HL-60 (cell line): ENCODE results near the gene MAP2K6.

Source experiments
- DNase-seq, 2 experiments: peaks; one replicate each; pipeline ENCODE4 v3.0.0-alpha.2; 2010 to 2020; ENCODE audit warnings: low read depth in 1 of 2, low spot score in 1 of 2
- H3K27ac ChIP-seq: fragments of 250-450 bp; sonication (Bioruptor Pico); replicated peaks from 2 replicates; pipeline ENCODE4 v1.5.1; 2020; ENCODE audit warnings: mild to moderate bottlenecking, moderate library complexity
- H3K27me3 ChIP-seq: fragments of 250-450 bp; sonication (Bioruptor Pico); 2 replicates; pipeline ENCODE4 v1.5.1; 2021; ENCODE audit warnings: mild to moderate bottlenecking, moderate library complexity; ENCODE audit not compliant: insufficient read depth, poor library complexity, severe bottlenecking
- H3K4me3 ChIP-seq: replicated peaks from 2 replicates; pipeline ENCODE4 v1.5.1; 2011; ENCODE audit warnings: mild to moderate bottlenecking, control low read depth, low read length; ENCODE audit not compliant: insufficient read depth
- CTCF ChIP-seq: IDR thresholded peaks from one replicate; pipeline ENCODE4 v1.5.1; 2011; ENCODE audit warnings: low read length, control low read depth, inconsistent platforms; ENCODE audit not compliant: insufficient read depth
- GABPA ChIP-seq: IDR thresholded peaks from 2 replicates; pipeline ENCODE4 v1.6.1; 2012; ENCODE audit warnings: low read depth
- POLR2AphosphoS5 ChIP-seq: IDR thresholded peaks from 2 replicates; pipeline ENCODE4 v1.6.1; 2012; ENCODE audit warnings: low read depth
- REST ChIP-seq: IDR thresholded peaks from 2 replicates; pipeline ENCODE4 v1.6.1; 2012; ENCODE audit warnings: low read depth; ENCODE audit not compliant: insufficient replicate concordance
- SPI1 ChIP-seq: IDR thresholded peaks from 2 replicates; pipeline ENCODE4 v1.6.1; 2012; ENCODE audit warnings: low read depth, mild to moderate bottlenecking, borderline replicate concordance

Gene MAP2K6

GRCh38 chr17:69588316-69588715, 173.8 kb downstream of the MAP2K6 start:
- Histone ChIP-seq H3K27me3 (no peaks in the 10 kb centered on the region), H3K4me3 (no peak overlapping the region), H3K27ac (no peak overlapping the region)
- no peak for DNase-seq
- no peak for TF ChIP-seq CTCF
- no peak for TF ChIP-seq GABPA
- TF ChIP-seq POLR2AphosphoS5: no peak
- no peak for TF ChIP-seq REST

- DNase-seq: no peak
- no peaks in the 10 kb centered on the region for H3K27me3 ChIP-seq
- no peak for TF ChIP-seq SPI1
- no peak for TF ChIP-seq GABPA
- no peak for TF ChIP-seq REST
- no peak overlapping the region for H3K4me3 ChIP-seq
- H3K27ac ChIP-seq: no peak overlapping the region
Observed at GRCh38 chr17:69588827-69589239, 174.3 kb downstream of the MAP2K6 start.

- Histone ChIP-seq H3K27ac (no peak overlapping the region), H3K4me3 (no peak overlapping the region), H3K27me3 (no peaks in the 10 kb centered on the region)
- TF ChIP-seq GABPA (no peak), SPI1 (no peak), REST (no peak), CTCF (no peak), POLR2AphosphoS5 (no peak)
- DNase-seq: no peak
Observed at GRCh38 chr17:69590671-69591070, 176.2 kb downstream of the MAP2K6 start.
